GM12878 (cell line): ENCODE results near the gene OR6B1. TPM values are rescaled to one million over a fixed set of nuclear protein-coding genes. Genes with fewer than 3 reads are reported as not detected.

Experiments used
- ATAC-seq: fragments of 200-7000 bp; cut with Tn5 transposase; 3 replicates; pipeline ENCODE4 v1.9.1; 2020; ENCODE audit warnings: mild to moderate bottlenecking, moderate library complexity
- BruUV-seq: library from RNA; stranded (reverse); fragments of 400-500 nt; replicated peaks from 2 replicates; lab custom pipeline; 2021; lab: Mats Ljungman, UMichigan
- CTCF ChIA-PET: fragments of 300-600 bp; sonication (Branson Sonifier 250); formaldehyde crosslinking; extraction: SDS; loops from one replicate; lab custom pipeline; 2021; ENCODE audit warnings: inconsistent platforms; lab: Yijun Ruan, JAX
- POLR2A ChIA-PET: fragments of 350-600 bp; formaldehyde crosslinking; extraction: SDS; loops from one replicate; lab custom pipeline; 2021; ENCODE audit warnings: inconsistent platforms; lab: Charles Lee
- RAD21 ChIA-PET: fragments of 300-600 bp; sonication (Branson Sonifier 250); formaldehyde crosslinking; loops from one replicate; lab custom pipeline; 2023; ENCODE audit warnings: antibody characterized with exemption; ENCODE audit not compliant: unreplicated experiment; lab: Charles Lee
- SMC1A ChIA-PET: fragments of 300-600 bp; sonication (Branson Sonifier 250); formaldehyde crosslinking; loops from one replicate; lab custom pipeline; 2023; ENCODE audit not compliant: unreplicated experiment, uncharacterized antibody; lab: Charles Lee
- DNase-seq: peaks from one replicate; pipeline ENCODE4 v3.0.0-alpha.2; 2011; ENCODE audit warnings: low read depth, low spot score
- FAIRE-seq: peaks from 3 replicates; lab custom pipeline; 2011; peaks lifted over from hg19 to GRCh38; lab: Jason Lieb, UNC
- H2AFZ ChIP-seq: 2 replicates; pipeline ENCODE4 v1.6.0; 2011; ENCODE audit warnings: low read depth, low read length, control low read depth; ENCODE audit not compliant: control insufficient read depth
- H3K27ac ChIP-seq: 2 replicates; pipeline ENCODE4 v1.5.1; 2011; ENCODE audit warnings: control low read depth; ENCODE audit not compliant: control insufficient read depth, insufficient read depth
- H3K27me3 ChIP-seq, 2 experiments: replicated peaks in 1 of 2; 2 replicates each; pipeline versions ENCODE4 v1.6.0 to v1.6.1; 2011; ENCODE audit warnings: low read length in 1 of 2; ENCODE audit not compliant: control insufficient read depth in 2 of 2, insufficient read depth in 2 of 2
- H3K36me3 ChIP-seq, 2 experiments: 2 replicates each; pipeline ENCODE4 v1.5.1; 2011; ENCODE audit warnings: low read length in 1 of 2; ENCODE audit not compliant: control insufficient read depth in 2 of 2, insufficient read depth in 2 of 2
- H3K4me1 ChIP-seq: 2 replicates; pipeline ENCODE4 v1.6.1; 2011; ENCODE audit warnings: mild to moderate bottlenecking, low read length, moderate library complexity, mixed read lengths; ENCODE audit not compliant: control insufficient read depth, insufficient read depth
- H3K4me2 ChIP-seq: 2 replicates; pipeline ENCODE4 v1.6.0; 2011; ENCODE audit warnings: control low read depth; ENCODE audit not compliant: control insufficient read depth, insufficient read depth
- H3K4me3 ChIP-seq: fragments of 200-600 bp; sonication (generic); 2 replicates; pipeline ENCODE4 v1.5.1; 2016
- H3K79me2 ChIP-seq: 2 replicates; pipeline ENCODE4 v1.6.0; 2011; ENCODE audit warnings: low read length; ENCODE audit not compliant: control insufficient read depth, insufficient read depth
- H3K9ac ChIP-seq: 2 replicates; pipeline ENCODE4 v1.8.0; 2011; ENCODE audit warnings: low read length, control low read depth, mixed read lengths; ENCODE audit not compliant: control insufficient read depth, insufficient read depth
- H3K9me3 ChIP-seq: replicated peaks from 3 replicates; pipeline ENCODE4 v1.5.1; 2011; ENCODE audit warnings: mild to moderate bottlenecking, low read length; ENCODE audit not compliant: control insufficient read depth, insufficient read depth
- H4K20me1 ChIP-seq: 2 replicates; pipeline ENCODE4 v1.6.0; 2011; ENCODE audit not compliant: control insufficient read depth, insufficient read depth
- E2F4 ChIP-seq: IDR thresholded peaks from 2 replicates; pipeline ENCODE4 v1.6.1; 2012; ENCODE audit warnings: low read depth, low read length, improper control_type of control experiment
- MAX ChIP-seq: IDR thresholded peaks from 2 replicates; pipeline ENCODE4 v1.6.1; 2012; ENCODE audit warnings: low read depth, low read length, improper control_type of control experiment
- RB1 ChIP-seq: fragments of 450-650 bp; formaldehyde crosslinking; IDR thresholded peaks from 2 replicates; pipeline ENCODE4 v1.6.1; 2017; ENCODE audit warnings: mild to moderate bottlenecking, borderline replicate concordance
- RCOR1 ChIP-seq: conservative IDR thresholded peaks from 2 replicates; pipeline ENCODE4 v1.6.1; 2012; ENCODE audit warnings: low read depth, low read length, improper control_type of control experiment
- SREBF1 ChIP-seq: IDR thresholded peaks from 2 replicates; pipeline ENCODE4 v1.6.1; 2012; ENCODE audit warnings: mild to moderate bottlenecking, low read length
- ZBED1 ChIP-seq: IDR thresholded peaks from 2 replicates; pipeline ENCODE4 v1.6.1; 2016; ENCODE audit warnings: borderline replicate concordance
- ZNF687 ChIP-seq: fragments of 450-650 bp; IDR thresholded peaks from 2 replicates; pipeline ENCODE4 v1.6.1; 2017; ENCODE audit warnings: mild to moderate bottlenecking, moderate library complexity
- whole genome bisulfite sequencing: methylation state at CpG from one replicate; pipeline ENCODE4 v1.1.6; 2016; ENCODE audit warnings: low lambda C conversion rate; ENCODE audit not compliant: insufficient replicate concordance, insufficient coverage; ENCODE audit errors: missing lambda C conversion rate; 5-methylcytosine and 5-hydroxymethylcytosine counted together
- in situ Hi-C: fragments of 300-500 bp; cut with MboI; formaldehyde crosslinking; loops from 9 replicates; pipeline ENCODE4 v1.14.3; 2018; ENCODE audit warnings: mixed read lengths
- intact Hi-C: fragments of 100-400 bp; cut with micrococcal nuclease; formaldehyde crosslinking; loops from one replicate; pipeline ENCODE4 v1.14.2; 2022; ENCODE audit not compliant: unreplicated experiment
- polyA plus RNA-seq, 11 experiments: library from polyadenylated mRNA; depleted of rRNA in 4 of 11; unstranded in 6 of 11; stranded (reverse) in 5 of 11; fragments of >200 nt; fragmentation: Nextera tagmentation in 4 of 11; fragmentation: Illumina TruSeq in 1 of 11; extraction: Ambion mirVana in 4 of 11; extraction: Trizol in 1 of 11; gene quantifications; 1 replicate in 1 of 11; 2 replicates in 10 of 11; pipeline versions ENCODE4 v1.2.1 to v1.2.3, GENCODE V29; 2011 to 2016; ENCODE audit warnings: inconsistent platforms in 2 of 11, missing spikeins in 2 of 11, low read depth in 1 of 11
- total RNA-seq, 4 experiments: library from RNA; depleted of rRNA in 3 of 4; stranded (reverse); fragments of >200 nt in 3 of 4; fragmentation: Illumina TruSeq in 1 of 4; extraction: Trizol in 1 of 4; gene quantifications; 2 replicates each; pipeline versions ENCODE4 v1.2.1 to v1.2.3, GENCODE V29; 2013 to 2021

The OR6B1 gene
- total and polyA plus RNA-seq, 10 of the 15 experiments (the other 5 are each of a cell fraction or from before 2014, with no cell fraction given) = not detected

- TF ChIP-seq ZNF687 (no peak), ZBED1 (no peak)
These were observed 27.9 kb downstream of the OR6B1 start (continued) for GRCh38 chr7:144027974-144028373.

- no peak for FAIRE-seq
These were observed 28.4 kb downstream of the OR6B1 start for GRCh38 chr7:144028547-144028946.

More at GRCh38 chr7:144028547-144028946, 28.4 kb downstream of the OR6B1 start:
- SMC1A ChIA-PET = interaction anchor here (1.0 to 1.8 kb wide), 3 partner anchors 99 to 292 kb away, joined by 3 to 4 read pairs (median 4); no protein-coding TSS in a partner anchor
- no peak overlapping the region for H3K4me3 ChIP-seq
- BruUV-seq = no TSS peak
- H2AFZ ChIP-seq = no peak overlapping the region
- H3K36me3 ChIP-seq = no peaks in the 10 kb centered on the region
- TF ChIP-seq SREBF1 (no peak), MAX (no peak), E2F4 (no peak), RB1 (no peak), RCOR1 (no peak)
- H3K79me2 ChIP-seq = no peaks in the 10 kb centered on the region
- CTCF ChIA-PET = interaction anchor here (1.3 to 2.0 kb wide), 3 partner anchors 28 to 292 kb away, joined by 3 to 12 read pairs (median 5); partner anchors contain the start of genes OR6B1 and TCAF1
- no peaks in the 10 kb centered on the region for H4K20me1 ChIP-seq
- H3K4me2 ChIP-seq = no peak overlapping the region
- WGBS = 14% methylated on average over 3 of the region's 3 CpGs
- intact Hi-C loops = no loop called here
- H3K9ac ChIP-seq = no peak overlapping the region
- no peak overlapping the region for H3K27ac ChIP-seq
- RAD21 ChIA-PET = interaction anchor here (0.9 to 1.6 kb wide), 3 partner anchors 100 to 538 kb away, joined by 3 to 4 read pairs (median 4); partner anchors contain the start of gene TCAF1
- ATAC-seq (no peak), DNase-seq (no peak)
- in situ Hi-C loops = no loop called here
- H3K4me1 ChIP-seq = no peaks in the 10 kb centered on the region
- no peaks in the 10 kb centered on the region for H3K9me3 ChIP-seq
- H3K27me3 ChIP-seq = no peaks in the 10 kb centered on the region; a peak in 1 of 4 replicates
- POLR2A ChIA-PET = no interaction called here
